Kidney (tissue), 14 donors: ENCODE data around the gene LRRC43. TPM values are rescaled to one million over a fixed set of nuclear protein-coding genes. Genes with fewer than 3 reads are reported as not detected.
"Not testable (repeated sequence)": the region's sequence is repeated elsewhere in the genome, so short reads cannot be mapped to it uniquely, and the experiment has no call there.

Source experiments
- DNase-seq, 5 donors: peaks; one replicate each; pipeline ENCODE4 v3.0.0-alpha.2; 2013 to 2020
- FAIRE-seq: peaks from 2 replicates; lab custom pipeline; 2012; peaks lifted over from hg19 to GRCh38; lab: Jason Lieb, UNC
- H3K27ac ChIP-seq, 2 donors: one replicate each; pipeline ENCODE4 v1.7.0; 2013; ENCODE audit warnings: low read depth in 2 of 2, low read length in 2 of 2, inconsistent platforms in 1 of 2
- H3K27me3 ChIP-seq: one replicate; pipeline ENCODE4 v1.7.1; 2013; ENCODE audit warnings: low read length, inconsistent platforms; ENCODE audit not compliant: control insufficient read depth, insufficient read depth
- H3K36me3 ChIP-seq, 3 donors: one replicate each; pipeline versions ENCODE4 v1.7.0 to v1.7.1; 2013; ENCODE audit warnings: low read length in 3 of 3, control low read depth in 1 of 3, inconsistent platforms in 1 of 3; ENCODE audit not compliant: insufficient read depth in 3 of 3, control insufficient read depth in 2 of 3
- H3K4me1 ChIP-seq, 3 donors: one replicate each; pipeline versions ENCODE4 v1.7.0 to v1.7.1; 2013; ENCODE audit warnings: low read length in 3 of 3, inconsistent platforms in 1 of 3, low read depth in 1 of 3; ENCODE audit not compliant: control insufficient read depth in 2 of 3, insufficient read depth in 2 of 3
- H3K4me3 ChIP-seq, 3 donors: one replicate each; pipeline versions ENCODE4 v1.7.0 to v1.8.1; 2013; ENCODE audit warnings: low read length in 3 of 3, control low read depth in 1 of 3, inconsistent platforms in 1 of 3
- H3K9ac ChIP-seq, 3 donors: one replicate each; pipeline versions ENCODE4 v1.7.0 to v1.7.1; 2013; ENCODE audit warnings: low read length in 3 of 3, control low read depth in 1 of 3, inconsistent platforms in 1 of 3
- H3K9me3 ChIP-seq, 3 donors: one replicate each; pipeline versions ENCODE4 v1.7.0 to v1.7.1; 2013; ENCODE audit warnings: low read length in 3 of 3, control low read depth in 1 of 3, inconsistent platforms in 1 of 3; ENCODE audit not compliant: control insufficient read depth in 2 of 3, insufficient read depth in 1 of 3
- intact Hi-C: fragments of 100-400 bp; cut with DNase I; formaldehyde crosslinking; loops from one replicate; pipeline ENCODE4 v1.11.1; 2022
- polyA plus RNA-seq: library from polyadenylated mRNA; stranded (reverse); fragments of 350-450 nt; fragmentation: Illumina TruSeq; extraction: RNeasy Lipid Tissue Mini Kit (QIAGEN cat#74804); gene quantifications from one replicate; pipeline ENCODE4 v1.2.3, GENCODE V29; 2014; ENCODE audit warnings: low read depth, low replicate concordance; ENCODE audit not compliant: insufficient read depth
- total RNA-seq: library from RNA; stranded (reverse); fragmentation: NEBNext Ultra II Directional; extraction: Animal tissue kit (Norgen Biotek cat#: 25700); gene quantifications from one replicate; pipeline ENCODE4 v1.2.1, GENCODE V29; 2021
- TF ChIP-seq, protein P1 (sequence below): IDR thresholded peaks from 3 replicates; pipeline ENCODE4 v1.5.1; 2012; ENCODE audit warnings: mild to moderate bottlenecking, moderate library complexity, borderline replicate concordance; ENCODE audit not compliant: insufficient read depth; ENCODE audit errors: extremely low read depth
- donor health status: control.
- donor health status: control.
- donor health status: control.
- donor health status: control.
- donor health status: control.
- donor health status: DM: yes; HTN: yes; CAD: no.
- donor health status: Normal renal cell carcinoma (clear cell type).

The LRRC43 gene
- total and polyA plus RNA-seq, 2 donors from 2014 or later = 4.8 to 7.9 TPM

DNA sequence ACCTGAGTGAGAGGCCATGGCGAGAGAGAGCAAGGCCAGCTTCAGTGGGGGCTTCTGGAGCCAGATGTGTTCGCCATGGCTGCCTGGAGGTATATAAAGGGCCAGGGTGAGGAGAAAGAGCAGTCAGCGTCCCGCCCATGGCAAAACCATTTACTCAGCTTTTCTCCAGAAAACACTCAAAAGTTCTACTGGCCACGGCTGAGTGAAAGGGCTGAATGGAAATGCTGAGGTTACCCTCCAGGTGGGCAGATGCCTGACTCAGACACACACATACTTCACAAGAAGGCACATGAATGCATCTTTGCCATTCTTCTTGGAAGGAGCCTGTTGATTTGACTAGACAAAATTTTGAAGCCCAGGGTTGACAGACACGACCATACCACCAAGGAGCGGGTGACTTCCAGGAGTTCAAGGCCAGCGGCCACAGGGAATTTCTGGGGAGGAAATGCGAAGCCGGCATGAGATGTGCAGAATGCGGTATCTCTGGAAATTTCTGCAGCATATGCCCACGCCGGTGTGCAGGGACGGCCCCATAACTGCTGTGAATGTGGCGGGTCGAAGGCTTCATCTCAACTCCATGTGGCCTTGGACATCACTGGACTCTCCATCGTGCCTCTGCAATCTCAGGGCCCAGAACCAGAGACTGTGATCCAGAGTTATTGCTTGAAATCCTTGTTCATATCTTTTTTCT is 8.6 kb upstream of the LRRC43 start, which contains the start of gene IL31:
Gene IL31 (minus strand): TSS at position 67 of the 691 bp plus-strand sequence. CDS start 49 bp downstream, at position 18.
- no peaks in the 10 kb centered on the region for H3K9me3 ChIP-seq
- no peaks in the 10 kb centered on the region for H3K36me3 ChIP-seq
- H3K4me3 ChIP-seq = no peak within 1 kb of the TSS
- TF ChIP-seq, protein P1, sequence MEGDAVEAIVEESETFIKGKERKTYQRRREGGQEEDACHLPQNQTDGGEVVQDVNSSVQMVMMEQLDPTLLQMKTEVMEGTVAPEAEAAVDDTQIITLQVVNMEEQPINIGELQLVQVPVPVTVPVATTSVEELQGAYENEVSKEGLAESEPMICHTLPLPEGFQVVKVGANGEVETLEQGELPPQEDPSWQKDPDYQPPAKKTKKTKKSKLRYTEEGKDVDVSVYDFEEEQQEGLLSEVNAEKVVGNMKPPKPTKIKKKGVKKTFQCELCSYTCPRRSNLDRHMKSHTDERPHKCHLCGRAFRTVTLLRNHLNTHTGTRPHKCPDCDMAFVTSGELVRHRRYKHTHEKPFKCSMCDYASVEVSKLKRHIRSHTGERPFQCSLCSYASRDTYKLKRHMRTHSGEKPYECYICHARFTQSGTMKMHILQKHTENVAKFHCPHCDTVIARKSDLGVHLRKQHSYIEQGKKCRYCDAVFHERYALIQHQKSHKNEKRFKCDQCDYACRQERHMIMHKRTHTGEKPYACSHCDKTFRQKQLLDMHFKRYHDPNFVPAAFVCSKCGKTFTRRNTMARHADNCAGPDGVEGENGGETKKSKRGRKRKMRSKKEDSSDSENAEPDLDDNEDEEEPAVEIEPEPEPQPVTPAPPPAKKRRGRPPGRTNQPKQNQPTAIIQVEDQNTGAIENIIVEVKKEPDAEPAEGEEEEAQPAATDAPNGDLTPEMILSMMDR = no peak
- FAIRE-seq (no peak), DNase-seq (no peak)
- H3K27ac ChIP-seq = no peak within 1 kb of the TSS
- H3K4me1 ChIP-seq = no peaks in the 10 kb centered on the region
- H3K27me3 ChIP-seq = no peaks in the 10 kb centered on the region
- no peak within 1 kb of the TSS for H3K9ac ChIP-seq
- intact Hi-C loops = no loop called here

DNA sequence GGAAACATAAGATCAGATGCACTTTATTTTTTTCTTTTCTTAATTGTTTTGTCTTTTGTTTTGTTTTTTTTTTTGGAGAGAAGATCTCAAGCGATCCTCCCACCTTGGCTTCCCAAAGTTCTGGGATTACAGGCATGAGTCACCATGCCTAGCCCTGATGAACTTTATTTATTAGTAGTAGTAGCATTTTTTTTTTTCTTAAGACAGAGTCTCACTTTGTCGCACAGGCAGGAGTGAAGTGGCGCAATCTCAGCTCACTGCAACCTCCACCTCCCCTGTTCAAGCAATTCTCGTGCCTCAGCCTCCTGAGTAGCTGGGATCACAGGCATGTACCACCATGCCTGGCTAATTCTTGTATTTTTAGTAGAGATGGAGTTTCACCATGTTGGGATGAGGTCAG is 6.5 kb upstream of the LRRC43 start:
- H3K9ac ChIP-seq, H3K9me3 ChIP-seq, H3K4me3 ChIP-seq, DNase-seq, intact Hi-C loops, H3K27me3 ChIP-seq, H3K27ac ChIP-seq, H3K4me1 ChIP-seq, H3K36me3 ChIP-seq, FAIRE-seq: not testable (repeated sequence)

DNA sequence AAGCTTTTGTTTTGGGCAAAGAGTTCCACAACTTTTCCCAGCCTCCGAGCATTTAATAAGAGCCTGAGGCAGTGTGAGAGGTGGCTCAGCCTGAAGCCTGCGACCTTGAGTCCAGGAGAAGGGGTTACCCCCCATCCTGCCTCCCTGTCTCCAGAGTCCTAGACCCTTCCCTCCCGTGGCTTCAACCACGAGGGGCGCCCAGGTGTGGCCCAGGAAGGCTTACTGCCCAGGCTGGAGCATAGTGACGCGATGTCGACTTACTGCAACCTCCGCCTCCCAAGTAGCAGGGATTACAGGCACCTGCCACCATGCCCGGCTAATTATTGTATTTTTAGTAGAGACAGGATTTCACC is 641 bp downstream of the LRRC43 start:
- peak overlapping the region in 2 of 3 donors; percentile 24 to 66 for H3K4me3 ChIP-seq

GRCh38 chr12:122184517-122184916 is 1.6 kb downstream of the LRRC43 start:
- intact Hi-C loops = no loop called here
- Histone ChIP-seq H3K9me3 (no peaks in the 10 kb centered on the region), H3K9ac (no peak overlapping the region), H3K4me3 (no peak overlapping the region), H3K4me1 (no peaks in the 10 kb centered on the region), H3K27me3 (no peaks in the 10 kb centered on the region), H3K27ac (no peak overlapping the region), H3K36me3 (no peaks in the 10 kb centered on the region)
- TF ChIP-seq, protein P1 = no peak
- FAIRE-seq = no peak
- DNase-seq = no peak

More for the DNA sequence above, 641 bp downstream of the LRRC43 start:
- H3K27ac ChIP-seq = no peak overlapping the region
- TF ChIP-seq, protein P1 = no peak
- H3K36me3 ChIP-seq = no peaks in the 10 kb centered on the region
- DNase-seq = no peak
- H3K4me1 ChIP-seq = no peaks in the 10 kb centered on the region
- no peaks in the 10 kb centered on the region for H3K27me3 ChIP-seq
- intact Hi-C loops = no loop called here
- H3K9ac ChIP-seq = no peak overlapping the region
- FAIRE-seq = no peak
- H3K9me3 ChIP-seq = no peaks in the 10 kb centered on the region
